Measurements from ENCODE around the gene CCDC12. TPM values are rescaled to one million over a fixed set of nuclear protein-coding genes. Genes with fewer than 3 reads are reported as not detected.

CCDC12 gene
- total and polyA plus RNA-seq, 12 donors: 28.8 to 137 (median 34.2) TPM

GRCh38 chr3:46992231-46992630 lies 15.7 kb upstream of the CCDC12 start:
- DNase-seq (peak in 1 of 2 donors; percentile 6), ATAC-seq (no peak)
- TF ChIP-seq, protein P1, sequence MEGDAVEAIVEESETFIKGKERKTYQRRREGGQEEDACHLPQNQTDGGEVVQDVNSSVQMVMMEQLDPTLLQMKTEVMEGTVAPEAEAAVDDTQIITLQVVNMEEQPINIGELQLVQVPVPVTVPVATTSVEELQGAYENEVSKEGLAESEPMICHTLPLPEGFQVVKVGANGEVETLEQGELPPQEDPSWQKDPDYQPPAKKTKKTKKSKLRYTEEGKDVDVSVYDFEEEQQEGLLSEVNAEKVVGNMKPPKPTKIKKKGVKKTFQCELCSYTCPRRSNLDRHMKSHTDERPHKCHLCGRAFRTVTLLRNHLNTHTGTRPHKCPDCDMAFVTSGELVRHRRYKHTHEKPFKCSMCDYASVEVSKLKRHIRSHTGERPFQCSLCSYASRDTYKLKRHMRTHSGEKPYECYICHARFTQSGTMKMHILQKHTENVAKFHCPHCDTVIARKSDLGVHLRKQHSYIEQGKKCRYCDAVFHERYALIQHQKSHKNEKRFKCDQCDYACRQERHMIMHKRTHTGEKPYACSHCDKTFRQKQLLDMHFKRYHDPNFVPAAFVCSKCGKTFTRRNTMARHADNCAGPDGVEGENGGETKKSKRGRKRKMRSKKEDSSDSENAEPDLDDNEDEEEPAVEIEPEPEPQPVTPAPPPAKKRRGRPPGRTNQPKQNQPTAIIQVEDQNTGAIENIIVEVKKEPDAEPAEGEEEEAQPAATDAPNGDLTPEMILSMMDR (IDR thresholded peaks at IDR 0.05): no peak
- WGBS, 2 donors: 88 to 90% methylated on average over 9 of the region's 9 CpGs
- intact Hi-C loops (cut with DNase I): loop anchor here in 4 of 10 donors (10.0 kb wide), 2 partner anchors 67 to 287 kb away; partner anchors contain the start of gene TMIE (in 4 of the 4)
- Histone ChIP-seq H3K4me3 (no peak overlapping the region), H3K27me3 (no peaks in the 10 kb centered on the region), H3K9me3 (no peaks in the 10 kb centered on the region), H3K4me1 (peaks cover 3 to 51% (median 10%) of the 10 kb centered on the region in 9 donors), H3K36me3 (peaks cover 0 to 82% (median 0%) of the 10 kb centered on the region in 9 donors), H3K27ac (no peak overlapping the region)

DNA sequence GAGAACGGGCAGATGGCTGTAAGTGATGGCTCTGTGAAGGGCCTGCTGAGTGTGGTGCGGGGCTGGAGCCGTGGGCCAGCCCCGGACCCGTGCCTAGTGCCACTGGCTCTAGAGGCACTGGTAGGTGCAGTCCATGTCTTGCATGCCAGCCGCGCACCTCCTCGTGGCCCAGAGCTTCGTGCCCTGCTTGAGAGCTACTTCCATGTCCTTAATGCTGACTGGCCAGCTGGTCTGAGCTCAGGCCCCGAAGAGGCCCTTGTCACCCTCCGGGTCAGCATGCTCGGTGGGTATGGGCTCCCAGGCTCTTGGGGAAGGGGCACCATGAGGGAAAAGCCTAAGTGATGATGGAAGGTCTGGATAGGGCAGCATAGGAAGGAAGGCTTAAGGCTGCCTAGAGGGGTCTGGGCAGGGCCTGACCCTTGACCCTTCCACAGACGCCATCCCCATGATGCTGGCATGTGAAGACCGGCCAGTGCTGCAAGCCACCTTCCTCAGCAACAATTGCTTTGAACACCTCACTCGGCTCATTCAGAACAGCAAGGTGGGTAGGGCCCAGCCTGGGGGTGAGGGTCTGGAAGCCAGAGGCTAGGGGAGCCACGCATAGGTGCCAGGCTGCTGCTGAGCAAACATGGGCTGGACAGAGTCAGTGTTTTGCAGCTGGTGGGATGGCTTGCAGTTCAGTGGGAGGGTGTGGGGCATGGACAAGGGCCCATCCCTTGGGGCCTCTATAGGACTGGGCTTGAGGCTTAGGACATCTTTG lies 15.0 kb upstream of the CCDC12 start:
- H3K4me3 ChIP-seq: no peak overlapping the region
- intact Hi-C loops (cut with DNase I): loop anchor here in 4 of 10 donors (10.0 kb wide), 2 partner anchors 67 to 287 kb away; partner anchors contain the start of gene TMIE (in 4 of the 4)
- peaks cover 6 to 51% (median 17%) of the 10 kb centered on the region in 9 donors for H3K4me1 ChIP-seq
- H3K27ac ChIP-seq: peak overlapping the region in 1 of 10 donors; percentile 90
- ATAC-seq (no peak), DNase-seq (peak in 1 of 2 donors; percentile 4)
- no peaks in the 10 kb centered on the region for H3K27me3 ChIP-seq
- TF ChIP-seq, protein P1 (IDR thresholded peaks at IDR 0.05): no peak
- H3K36me3 ChIP-seq: peaks cover 0 to 77% (median 0%) of the 10 kb centered on the region in 9 donors
- no peaks in the 10 kb centered on the region for H3K9me3 ChIP-seq
- WGBS, 2 donors: 91 to 94% methylated on average over 16 of the region's 16 CpGs

DNA sequence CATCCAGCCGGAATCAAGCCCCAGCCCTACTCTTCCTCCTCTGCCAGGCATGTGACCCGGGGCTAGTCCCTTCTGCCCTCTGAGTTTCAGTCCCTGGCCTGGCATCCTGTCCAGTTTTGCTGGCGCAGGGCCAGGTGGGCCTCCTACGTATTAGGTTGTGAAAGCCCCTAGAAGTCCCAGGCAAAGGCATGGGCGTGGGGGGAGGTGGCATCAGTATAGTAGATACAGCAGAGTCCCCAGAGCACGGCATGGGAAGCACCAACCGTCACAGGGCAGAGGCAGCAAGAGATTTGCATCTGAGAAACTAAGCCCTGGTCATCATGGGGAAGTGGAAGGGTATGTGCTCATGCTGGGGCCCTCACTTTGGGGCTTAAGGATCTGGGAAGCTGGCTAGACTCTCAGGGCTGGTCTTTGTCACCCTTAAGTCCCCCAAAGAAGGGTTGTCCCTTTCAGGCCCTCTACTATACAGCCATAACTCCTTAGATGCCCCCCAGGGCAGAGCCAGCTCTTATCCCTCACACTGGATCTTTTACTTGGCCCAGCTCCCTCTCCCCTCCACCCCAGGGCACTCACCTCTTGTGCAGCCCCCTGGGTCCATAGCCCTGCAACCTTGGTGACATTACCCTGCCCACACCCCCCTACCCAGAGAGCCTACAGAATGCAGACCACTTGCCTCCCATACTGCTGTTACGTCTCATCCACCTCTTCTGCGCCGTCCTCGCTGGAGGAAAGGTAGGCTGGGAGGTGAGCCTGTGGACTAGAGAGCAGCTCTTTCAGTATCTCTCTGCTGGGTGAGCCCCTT lies 14.2 kb upstream of the CCDC12 start:
- peaks cover 0 to 70% (median 0%) of the 10 kb centered on the region in 9 donors for H3K36me3 ChIP-seq
- peaks cover 6 to 58% (median 19%) of the 10 kb centered on the region in 9 donors for H3K4me1 ChIP-seq

More for the DNA sequence above, 14.2 kb upstream of the CCDC12 start:
- intact Hi-C loops (cut with DNase I): loop anchor here in 4 of 10 donors (10.0 kb wide), 2 partner anchors 66 to 286 kb away; partner anchors contain the start of gene TMIE (in 4 of the 4)
- no peak overlapping the region for H3K4me3 ChIP-seq
- peak overlapping the region in 1 of 10 donors; percentile 90 for H3K27ac ChIP-seq
- peak in 1 of 8 donors; percentile 26 for ATAC-seq
- DNase-seq: peak in 1 of 2 donors; percentile 39
- TF ChIP-seq, protein P1 (IDR thresholded peaks at IDR 0.05): no peak
- H3K9me3 ChIP-seq: no peaks in the 10 kb centered on the region
- WGBS, 2 donors: 84 to 87% methylated on average over 11 of the region's 11 CpGs
- H3K27me3 ChIP-seq: no peaks in the 10 kb centered on the region
